Measurements from ENCODE around the gene PSG1.
"Not testable (repeated sequence)": the region's sequence is repeated elsewhere in the genome, so short reads cannot be mapped to it uniquely, and the experiment has no call there.

The PSG1 gene

DNA sequence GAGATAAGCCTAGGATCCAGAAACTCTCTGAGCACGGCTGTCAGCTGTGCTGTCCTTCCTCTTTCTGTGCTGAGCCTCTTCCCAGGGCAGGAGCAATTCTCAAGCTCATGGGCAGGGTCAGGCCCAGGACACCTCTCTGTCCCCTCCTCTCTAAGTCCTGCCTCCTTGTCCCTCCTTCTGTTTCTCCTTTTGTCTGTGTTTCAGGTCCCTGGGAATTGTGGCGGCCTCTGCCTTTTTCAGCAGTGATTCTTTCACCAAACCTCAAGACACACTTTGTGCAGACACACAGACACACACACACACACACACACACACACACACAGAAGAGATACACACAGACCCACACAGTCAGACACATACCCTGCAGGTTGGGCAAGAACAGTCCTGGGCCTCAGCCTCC, at the start of gene PSG1:
Gene PSG1, minus strand, starts transcription at position 101 of the 400 bp plus-strand sequence. CDS start 132 bp downstream, outside the sequence.
- no peak for DNase-seq (ENCODE audit: low spot score)

DNA sequence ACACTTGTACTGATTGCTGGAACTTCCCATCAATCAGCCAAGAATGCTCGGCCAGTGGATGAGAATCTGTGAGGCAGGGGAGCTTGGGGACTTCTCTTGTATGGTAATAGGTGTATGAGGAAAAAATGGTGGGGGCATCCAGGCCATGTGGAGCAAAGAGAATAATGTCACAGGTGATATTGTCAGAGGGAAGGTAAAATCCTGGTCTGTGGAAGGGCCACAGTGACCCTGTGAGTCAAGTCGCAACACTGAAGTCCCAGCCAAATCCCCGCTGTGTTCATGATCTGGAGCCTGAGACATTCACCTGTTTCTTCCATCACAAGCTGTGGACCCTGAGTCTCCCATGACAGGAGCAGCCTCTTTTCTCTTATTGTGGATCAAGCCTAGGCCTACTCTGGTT, 49.4 kb upstream of the PSG1 start:
- no peak for DNase-seq (ENCODE audit: low spot score)

DNA sequence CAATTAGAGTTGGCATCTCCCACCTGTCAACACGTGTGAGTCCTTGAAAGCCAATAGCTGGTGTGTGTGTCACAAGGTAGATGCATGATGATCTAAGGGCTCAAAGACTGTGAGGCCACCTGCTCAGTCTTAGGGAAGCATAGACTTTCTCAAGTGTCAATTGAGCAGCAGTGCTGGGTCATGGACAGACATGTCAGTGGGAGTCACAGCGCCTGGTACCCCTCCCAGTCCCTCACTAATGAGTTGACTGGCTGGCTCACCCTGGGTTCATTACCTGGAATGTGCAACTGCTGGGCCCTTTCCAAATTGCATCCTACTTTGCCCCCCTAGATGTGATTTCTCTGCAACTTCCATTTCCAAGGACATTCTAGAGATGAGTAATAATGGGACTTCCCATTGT, 47.3 kb upstream of the PSG1 start:
- DNase-seq (ENCODE audit: low spot score): no peak

DNA sequence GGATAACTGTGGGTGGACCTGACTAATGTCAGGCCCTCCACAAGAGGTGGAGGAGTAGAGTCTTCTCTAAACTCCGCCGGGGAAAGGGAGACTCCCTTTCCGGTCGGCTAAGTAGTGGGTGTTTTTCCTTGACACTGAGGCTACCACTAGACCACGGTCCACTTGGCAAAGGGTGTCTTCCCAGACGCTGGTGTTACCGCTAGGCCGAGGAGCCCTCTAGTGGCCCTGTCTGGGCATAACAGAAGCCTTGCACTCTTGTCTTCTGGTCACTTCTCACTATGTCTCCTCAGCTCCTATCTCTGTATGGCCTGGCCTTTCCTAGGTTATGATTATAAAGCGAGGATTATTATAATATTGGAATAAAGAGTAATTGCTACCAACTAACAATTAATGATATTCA, 43.6 kb upstream of the PSG1 start:
- DNase-seq (ENCODE audit: low spot score): peak; percentile 6

DNA sequence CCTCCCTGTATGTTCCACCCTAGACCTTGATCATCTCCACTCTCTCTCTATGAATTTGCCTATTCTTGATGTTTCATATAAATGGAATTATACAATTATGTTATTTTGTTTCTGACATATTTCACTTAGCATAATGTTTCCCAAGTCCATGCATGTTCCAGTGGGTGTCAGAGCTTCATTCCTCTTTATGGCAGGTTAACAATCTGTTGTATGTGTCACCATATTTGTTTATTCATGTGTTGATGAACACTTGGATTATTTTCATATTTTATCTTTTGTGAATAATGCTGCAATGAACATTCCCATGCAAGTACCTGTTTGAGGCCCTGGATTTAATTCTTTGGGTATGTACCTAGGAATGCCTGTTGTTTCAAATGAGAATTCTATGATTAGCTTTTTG, 41.5 kb upstream of the PSG1 start:
- DNase-seq (ENCODE audit: low spot score): not testable (repeated sequence)

DNA sequence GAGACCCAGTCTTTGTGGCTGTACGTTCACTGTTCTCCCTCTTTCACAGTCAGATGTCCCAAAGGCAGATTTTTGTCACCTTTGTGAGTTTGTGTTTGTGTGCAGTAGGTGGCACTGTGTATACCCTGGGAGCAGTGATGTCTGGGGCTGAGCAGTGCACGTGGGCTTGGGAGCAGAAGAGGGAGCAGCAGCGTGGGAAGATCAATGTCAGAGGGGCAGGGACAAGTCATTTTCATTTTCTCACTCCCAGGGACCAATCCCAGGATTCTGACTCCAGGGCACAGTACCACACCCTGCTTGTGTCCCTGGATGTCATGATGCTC, 40.2 kb upstream of the PSG1 start:
- DNase-seq (ENCODE audit: low spot score): no peak

DNA sequence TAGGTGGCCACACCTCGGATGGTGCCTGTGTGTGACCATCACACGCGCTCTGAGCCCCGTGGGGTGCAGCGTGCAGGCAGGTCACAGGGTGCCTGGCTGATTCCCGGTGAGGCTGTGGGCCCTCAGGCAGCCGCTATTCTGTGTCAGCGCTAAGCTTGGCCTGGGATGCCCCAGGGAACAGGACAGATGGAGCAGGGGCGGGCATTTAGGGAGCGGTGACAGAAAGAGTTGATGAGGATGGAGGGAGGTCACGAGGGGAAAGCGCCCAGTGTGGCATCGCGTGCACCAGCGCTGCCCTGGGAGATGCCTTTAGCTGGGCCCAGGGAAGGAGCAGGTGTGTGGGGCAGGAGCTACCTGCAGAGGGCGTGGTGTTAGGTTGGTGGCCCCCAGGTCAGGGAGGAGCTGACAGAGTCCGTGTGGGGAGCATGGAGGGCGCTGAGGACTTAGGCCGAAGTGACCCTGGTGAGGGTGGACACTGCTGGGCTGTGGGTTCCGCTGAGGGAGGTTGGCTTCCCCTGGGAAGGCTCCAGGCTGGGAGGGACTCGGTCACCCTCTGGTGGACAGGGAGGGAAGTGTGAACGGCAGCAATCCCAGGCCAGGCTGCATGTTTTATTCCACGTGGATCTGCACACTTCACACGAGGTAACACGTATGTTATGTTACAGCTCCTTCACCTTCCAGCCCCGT, 39.7 kb upstream of the PSG1 start:
- not testable (repeated sequence) for DNase-seq (ENCODE audit: low spot score)

DNA sequence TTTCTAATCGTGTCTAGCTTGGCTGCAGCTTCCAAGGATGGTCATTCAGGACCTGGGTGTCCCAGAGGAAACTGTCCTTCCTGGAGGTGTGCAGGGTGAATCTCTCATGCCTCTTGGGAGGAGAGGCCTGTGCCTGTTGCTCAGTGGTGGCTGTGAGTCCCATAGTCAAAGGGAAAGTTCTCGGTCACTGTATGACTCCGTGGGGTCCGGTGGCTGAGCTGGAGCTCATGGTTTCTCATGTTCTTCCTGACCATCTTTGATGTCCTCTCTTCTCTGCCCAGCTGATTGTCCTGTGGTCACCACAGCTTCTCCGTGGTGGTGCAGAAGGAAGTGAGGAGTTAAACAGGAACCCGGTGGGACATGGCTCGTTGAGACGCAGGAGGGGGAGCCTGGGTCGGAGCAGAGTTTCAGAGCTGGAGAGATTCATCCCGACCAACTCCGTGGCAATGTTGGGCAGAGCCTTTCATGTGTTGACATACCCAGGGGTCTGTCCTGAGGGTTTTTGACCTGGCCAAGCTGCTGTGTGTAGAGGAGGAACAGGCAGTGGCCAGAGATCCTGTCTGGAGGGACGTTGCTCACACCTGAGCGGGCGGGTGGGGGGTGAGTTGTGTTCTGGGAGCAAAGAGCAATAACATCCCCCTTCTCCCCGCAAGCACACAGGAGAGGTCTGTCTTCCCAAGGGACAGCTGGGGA, 39.0 kb upstream of the PSG1 start:
- DNase-seq (ENCODE audit: low spot score): not testable (repeated sequence)

DNA sequence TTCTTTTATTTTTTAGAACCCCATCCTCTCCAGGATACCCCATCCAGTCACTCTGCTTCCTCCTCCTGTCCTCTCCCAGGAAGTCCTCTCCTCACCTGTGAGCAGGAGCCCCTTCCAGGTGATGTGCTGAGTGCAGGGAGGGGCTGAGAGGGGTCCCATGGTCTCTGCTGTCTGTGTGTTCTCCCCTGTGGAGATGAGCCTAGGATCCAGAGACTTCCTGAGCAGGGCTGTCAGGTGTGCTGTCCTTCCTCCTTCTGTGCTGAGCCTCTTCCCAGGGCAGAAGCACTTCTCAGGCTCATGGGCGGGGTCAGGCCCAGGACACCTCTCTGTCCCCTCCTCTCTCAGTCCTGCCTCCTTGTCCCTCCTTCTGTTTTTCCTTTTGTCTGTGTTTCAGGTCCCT, 38.1 kb upstream of the PSG1 start, which contains the start of gene PSG6:
Gene PSG6, minus strand, starts transcription at position 261 of the 400 bp plus-strand sequence. Its CDS starts 102 bp downstream, at position 159.
- DNase-seq (ENCODE audit: low spot score): not testable (repeated sequence)

DNA sequence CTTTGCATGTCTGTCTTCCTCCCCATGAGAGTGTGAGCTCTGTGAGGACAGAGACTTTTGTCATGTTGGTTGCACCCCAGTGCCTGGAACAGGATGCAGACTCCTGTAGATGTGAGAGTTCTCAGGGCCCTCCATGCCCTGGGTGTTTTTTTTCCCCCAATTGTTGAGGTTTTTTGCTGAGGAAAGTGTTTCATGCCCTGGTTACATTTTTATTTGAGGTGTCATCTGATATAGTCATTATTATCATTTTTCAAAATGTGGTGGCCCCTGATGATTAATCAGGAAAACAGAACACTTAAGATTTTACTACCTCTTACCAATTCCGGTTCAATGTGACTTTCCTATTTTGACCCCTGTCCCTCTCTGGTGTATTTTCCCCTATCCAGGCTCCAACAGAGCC, 37.4 kb upstream of the PSG1 start:
- DNase-seq (ENCODE audit: low spot score): not testable (repeated sequence)

DNA sequence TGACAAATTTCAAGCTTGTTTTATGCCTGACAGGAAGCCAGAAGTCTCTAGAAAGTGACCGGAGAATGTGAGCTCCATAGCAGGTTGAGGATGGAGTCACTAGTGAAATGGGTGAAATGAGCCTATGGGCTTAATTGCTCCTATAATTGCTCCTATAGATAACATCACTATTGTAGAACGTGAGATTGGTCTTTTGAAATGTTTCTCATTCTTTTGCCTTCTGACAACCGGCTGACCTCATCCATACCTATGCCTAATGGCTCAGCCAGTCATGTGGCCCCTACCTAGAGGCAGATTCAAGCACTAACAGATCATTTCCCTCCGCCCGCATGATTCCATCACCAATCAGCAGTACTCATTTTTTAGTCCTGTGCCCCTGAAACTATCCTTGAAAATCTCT, 34.0 kb upstream of the PSG1 start:
- DNase-seq (ENCODE audit: low spot score): not testable (repeated sequence)

DNA sequence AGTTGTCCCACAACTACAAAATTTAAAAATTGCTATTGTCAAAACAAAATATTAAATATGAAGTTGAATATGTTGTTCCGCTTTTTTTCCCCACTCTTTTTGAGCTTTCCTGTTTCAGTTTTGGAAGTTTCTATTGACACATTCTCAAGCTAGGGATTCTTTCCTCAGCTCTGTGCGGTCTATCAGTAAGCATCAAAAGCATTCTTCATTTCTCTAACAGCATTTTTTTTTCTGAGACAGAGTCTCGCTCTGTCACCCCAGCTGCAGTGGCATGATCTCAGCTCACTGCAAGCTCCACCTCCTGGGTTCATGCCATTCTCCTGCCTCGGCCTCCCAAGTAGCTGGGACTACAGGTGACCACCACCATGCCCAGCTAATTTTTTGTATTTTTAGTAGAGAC, 33.4 kb upstream of the PSG1 start:
- not testable (repeated sequence) for DNase-seq (ENCODE audit: low spot score)

DNA sequence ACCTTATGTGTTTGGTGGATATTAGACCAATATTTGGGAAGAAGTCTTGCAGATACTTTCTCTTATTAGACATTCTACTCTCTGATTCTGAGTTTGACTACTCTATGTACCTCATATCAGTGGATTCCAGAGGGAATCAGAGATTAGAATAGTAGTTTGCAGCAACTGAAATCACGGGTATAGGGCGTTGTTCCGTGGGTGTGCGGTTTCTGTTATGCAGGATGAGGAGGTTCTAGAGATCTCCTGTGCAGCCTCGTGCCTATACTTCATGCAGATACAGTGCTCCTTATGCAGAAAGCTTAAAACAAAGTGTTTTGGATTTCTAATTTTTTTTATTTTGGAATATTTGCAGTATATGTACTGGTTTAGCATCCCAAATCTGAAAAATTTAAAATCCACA, 32.2 kb upstream of the PSG1 start:
- not testable (repeated sequence) for DNase-seq (ENCODE audit: low spot score)

DNA sequence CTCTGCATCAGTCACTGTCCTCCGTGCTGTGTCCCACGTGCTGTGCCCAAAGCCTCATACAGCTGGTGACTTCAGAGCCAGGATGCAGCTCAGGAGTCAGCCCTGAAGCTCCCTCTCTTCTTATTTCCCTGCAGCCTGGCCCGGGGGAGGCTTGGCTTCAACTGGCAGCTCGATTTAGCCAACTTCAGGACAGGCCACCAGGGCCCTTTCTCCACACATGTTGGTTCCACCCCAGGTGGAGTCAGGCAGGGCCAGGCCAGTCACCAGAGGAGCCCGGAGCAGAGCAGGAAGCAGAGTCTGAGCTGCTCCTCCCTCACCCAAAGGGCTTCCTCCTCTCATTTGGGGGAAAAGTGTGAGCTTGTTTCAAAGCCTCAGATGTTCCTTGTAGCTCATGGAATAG, 26.6 kb upstream of the PSG1 start:
- DNase-seq (ENCODE audit: low spot score): not testable (repeated sequence)

DNA sequence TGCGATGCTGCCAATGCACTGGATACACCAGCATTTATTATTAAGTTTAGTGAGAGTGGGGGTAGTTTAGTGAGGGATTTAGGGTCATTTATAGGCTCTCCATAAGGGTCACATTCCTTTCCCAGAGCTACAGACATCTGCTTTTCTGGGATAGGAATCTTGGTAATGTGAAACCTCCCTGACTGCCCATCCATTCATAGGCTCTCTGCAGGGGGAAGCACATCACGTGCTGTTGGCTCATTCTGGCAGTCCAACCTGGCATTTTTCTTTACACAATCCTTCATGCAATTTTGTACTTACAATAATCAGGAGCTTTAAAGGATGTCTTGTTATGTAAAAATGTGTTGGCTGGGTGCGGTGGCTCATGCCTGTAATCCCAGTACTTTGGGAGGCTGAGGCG, 21.0 kb upstream of the PSG1 start:
- DNase-seq (ENCODE audit: low spot score): not testable (repeated sequence)

DNA sequence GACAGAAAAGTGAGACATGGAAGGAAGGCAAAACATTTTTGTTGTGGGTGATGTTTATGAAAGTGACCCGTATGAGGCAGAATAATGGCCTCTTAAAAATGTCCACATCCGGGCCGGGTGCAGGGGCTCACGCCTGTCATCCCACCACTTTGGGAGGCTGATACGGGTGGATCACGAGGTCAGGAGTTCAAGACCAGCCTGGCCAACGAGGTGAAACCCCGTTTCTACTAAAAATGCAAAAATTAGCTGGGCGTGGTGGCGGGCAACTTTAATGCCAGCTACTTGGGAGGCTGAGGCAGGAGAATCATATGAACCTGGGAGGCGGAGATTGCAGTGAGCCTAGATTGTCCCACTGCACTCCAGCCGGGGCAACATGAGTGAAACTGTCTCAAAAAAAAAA, 20.2 kb upstream of the PSG1 start:
- not testable (repeated sequence) for DNase-seq (ENCODE audit: low spot score)

DNA sequence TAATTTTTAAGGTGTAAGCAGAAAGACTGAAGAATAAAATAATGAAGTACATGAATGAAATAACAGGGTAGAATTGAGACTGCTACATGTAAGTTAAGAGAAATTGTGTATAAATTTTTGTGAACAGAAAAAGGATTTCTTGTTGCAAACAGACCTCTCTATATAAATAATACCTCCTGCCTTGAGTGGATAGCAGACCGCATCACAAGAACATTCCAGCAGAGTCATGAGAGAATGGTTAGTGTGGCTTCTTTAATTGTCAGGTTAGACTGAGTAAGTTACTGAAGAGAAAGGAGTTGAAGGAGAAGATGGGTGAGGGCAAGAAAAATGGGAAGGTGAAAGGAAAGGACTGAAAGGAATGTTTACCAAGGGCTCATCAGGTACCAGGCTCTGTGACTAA, 19.6 kb upstream of the PSG1 start:
- not testable (repeated sequence) for DNase-seq (ENCODE audit: low spot score)

DNA sequence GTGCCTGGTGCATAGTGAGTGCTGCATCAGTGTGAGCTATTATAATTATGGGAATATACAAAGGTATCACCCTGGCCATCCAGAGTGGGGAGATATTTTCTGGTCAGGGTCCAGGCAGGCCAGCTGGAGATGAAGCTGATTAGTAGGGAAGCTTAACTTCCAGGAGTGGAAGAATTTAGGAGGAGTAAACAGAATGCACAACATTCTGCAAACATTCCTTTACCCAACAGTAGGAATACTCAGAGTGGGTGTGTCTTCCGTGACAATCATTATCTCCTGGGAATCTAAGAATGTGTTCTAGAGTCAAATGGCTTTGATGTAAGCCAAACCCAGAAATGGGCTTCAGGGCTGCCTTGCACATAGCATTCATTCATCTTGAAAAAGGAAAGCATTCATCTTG, 19.1 kb upstream of the PSG1 start:
- DNase-seq (ENCODE audit: low spot score): not testable (repeated sequence)

DNA sequence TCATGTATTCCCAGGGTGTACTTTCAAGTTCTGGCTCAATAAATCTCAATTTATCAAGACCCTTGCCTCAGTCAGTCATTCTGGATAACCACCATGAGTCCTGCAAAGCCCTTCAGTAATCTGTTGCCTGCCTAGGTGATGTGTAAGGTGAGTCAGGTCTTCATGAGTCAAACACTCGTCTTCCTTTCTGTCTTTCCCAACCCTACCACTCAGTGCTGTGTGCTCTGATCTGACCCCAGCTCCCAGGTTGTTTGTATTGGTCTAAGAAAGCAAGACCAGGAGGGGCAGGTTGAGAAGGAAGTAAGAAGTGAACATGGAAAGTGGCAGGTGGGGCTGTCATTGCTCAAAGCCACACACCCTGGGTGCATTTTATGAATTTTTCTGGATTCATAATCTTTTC, 18.2 kb upstream of the PSG1 start:
- DNase-seq (ENCODE audit: low spot score): not testable (repeated sequence)

DNA sequence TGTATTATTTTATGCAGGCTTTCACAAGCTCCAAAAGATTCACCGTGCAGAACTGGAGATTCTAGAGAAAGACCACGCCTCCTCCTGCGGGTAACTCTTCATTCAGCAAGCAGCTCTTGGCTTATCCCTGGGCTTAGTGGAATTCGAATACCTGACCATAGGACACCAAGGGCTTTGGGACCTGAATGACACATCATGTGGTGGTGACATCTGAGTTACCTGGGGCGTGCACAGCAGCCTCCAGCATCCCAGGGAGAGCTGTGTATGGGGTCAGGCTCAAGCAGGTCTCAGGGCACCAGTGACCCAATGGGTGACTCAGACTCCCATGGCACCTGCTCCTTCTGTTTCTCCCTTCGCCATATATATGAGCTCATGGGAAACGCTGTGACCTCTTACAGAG, 10.9 kb upstream of the PSG1 start:
- not testable (repeated sequence) for DNase-seq (ENCODE audit: low spot score)

DNA sequence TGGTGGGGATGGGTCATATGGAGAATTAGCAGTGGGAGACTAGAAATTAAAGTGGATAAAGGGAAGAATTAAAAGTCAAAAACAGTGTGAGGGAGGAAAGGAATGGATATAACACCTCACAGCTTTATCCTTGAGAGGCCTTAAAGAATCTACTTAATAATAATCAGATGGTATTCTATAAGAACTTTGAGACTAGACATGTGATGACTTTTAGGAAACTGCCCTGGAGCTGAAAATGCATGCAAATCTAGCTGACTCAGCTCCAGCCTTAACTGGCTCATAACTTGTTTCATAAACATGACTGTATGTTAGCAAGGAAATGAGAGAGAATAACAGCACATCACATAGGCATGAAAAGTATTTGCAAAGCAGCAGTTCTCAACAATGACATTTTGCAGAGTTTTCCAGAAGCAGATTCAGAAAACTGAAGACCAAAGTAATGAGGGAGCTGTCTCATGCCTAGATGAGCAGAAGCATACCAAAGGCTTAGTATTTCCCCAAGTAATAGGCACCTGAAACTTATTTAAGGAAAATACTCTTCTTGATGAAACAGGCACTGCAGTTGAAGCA, 8.4 kb upstream of the PSG1 start:
- not testable (repeated sequence) for DNase-seq (ENCODE audit: low spot score)

DNA sequence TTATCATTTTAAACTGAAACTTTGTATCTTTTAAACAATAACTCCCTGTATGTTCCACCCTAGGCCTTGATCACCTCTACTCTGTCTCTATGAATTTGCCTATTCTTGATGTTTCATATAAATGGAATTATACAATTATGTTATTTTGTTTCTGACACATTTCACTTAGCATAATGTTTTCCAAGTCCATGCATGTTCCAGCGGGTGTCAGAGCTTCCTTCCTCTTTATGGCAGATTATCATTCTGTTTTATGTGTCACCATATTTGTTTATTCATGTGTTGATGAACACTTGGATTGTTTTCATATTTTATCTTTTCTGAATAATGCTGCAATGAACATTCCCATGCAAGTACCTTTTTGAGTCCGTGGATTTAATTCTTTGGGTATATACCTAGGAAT, 3.2 kb upstream of the PSG1 start:
- not testable (repeated sequence) for DNase-seq (ENCODE audit: low spot score)

DNA sequence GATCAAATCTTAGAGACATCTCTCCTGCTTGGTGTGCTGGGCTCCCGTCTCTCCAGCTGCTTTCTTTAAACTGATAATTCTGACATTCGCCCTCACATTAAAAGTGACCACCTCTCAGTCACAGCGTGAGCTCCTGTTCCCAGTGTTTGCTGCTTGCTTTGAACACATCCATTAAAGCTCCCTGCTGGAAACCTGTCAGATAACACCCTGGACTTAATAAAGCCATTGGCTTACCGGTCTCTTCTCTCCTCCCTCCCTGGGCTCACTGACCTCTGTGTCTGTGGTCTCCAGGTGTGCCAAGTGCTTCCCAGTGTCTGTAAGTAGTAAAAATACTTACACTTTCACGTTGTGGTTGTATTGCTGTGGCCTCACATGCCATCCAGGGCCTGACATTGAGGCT, 2.5 kb upstream of the PSG1 start:
- not testable (repeated sequence) for DNase-seq (ENCODE audit: low spot score)
